GM12892 (cell line): ENCODE results near the gene RAD52.

ENCODE experiments used
- POLR2A ChIP-seq: IDR thresholded peaks from 2 replicates; pipeline ENCODE4 v1.6.1; 2011; ENCODE audit warnings: low read depth, low read length, control low read depth
- POLR2AphosphoS5 ChIP-seq: IDR thresholded peaks from 2 replicates; pipeline ENCODE4 v1.6.1; 2011; ENCODE audit warnings: low read depth, low read length, control low read depth
- TAF1 ChIP-seq: IDR thresholded peaks from 2 replicates; pipeline ENCODE4 v1.6.1; 2011; ENCODE audit warnings: low read depth, mild to moderate bottlenecking, control low read depth, low read length, borderline replicate concordance

GRCh38 chr12:906062-906585 is 43.4 kb downstream of the RAD52 start:
- TF ChIP-seq TAF1 (no peak), POLR2A (no peak), POLR2AphosphoS5 (no peak)
